ENCODE results near the gene RCAN3. TPM values are rescaled to one million over a fixed set of nuclear protein-coding genes. Genes with fewer than 3 reads are reported as not detected.
A peak's percentile ranks its signal among the peaks of the same experiment; 100 is the strongest.

Gene RCAN3
- total RNA-seq, 1 donor from 2014 or later: 14.5 TPM

DNA sequence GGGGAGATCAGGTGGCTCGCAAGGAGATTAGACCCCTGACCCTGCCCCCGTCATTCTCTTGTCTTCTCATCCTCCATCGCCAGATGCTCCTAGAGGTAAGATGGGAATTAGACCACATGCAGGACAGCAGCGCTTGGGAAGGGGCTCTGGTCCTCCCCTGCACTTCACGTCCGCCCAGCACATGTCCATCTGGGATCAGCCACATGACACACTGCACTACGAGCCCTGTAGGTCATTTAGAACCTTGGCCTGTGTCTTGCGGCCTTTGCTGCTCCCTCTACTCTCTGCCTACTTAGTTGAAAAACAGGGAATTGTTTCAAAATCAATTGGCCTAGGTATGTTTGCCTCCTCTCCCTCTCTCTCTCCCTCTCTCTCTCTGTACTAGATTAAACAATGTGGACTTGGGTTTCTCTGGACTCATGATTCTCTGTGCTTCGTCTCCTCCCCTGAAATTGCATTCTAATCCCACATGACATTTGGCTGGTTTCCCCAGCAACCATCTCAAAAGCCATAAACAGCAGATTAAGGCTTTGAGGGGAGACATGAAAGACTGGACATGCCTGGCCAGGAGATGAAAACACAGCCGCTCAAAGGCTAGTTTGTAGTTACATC, 49.4 kb downstream of the RCAN3 start:
- DNase-seq (ENCODE audit: low spot score): peak; percentile 44
- Mint-ChIP-seq H3K4me3 (ENCODE audit: unreplicated experiment) (no peak overlapping the region), H3K4me1 (ENCODE audit: low read depth) (peaks cover 4% of the 10 kb centered on the region), H3K27ac (ENCODE audit: unreplicated experiment) (no peak overlapping the region), H3K27me3 (ENCODE audit: low read depth) (peaks cover 36% of the 10 kb centered on the region), H3K9me3 (ENCODE audit: low read depth) (no peaks in the 10 kb centered on the region), H3K36me3 (ENCODE audit: low read depth) (no peaks in the 10 kb centered on the region)
- TF ChIP-seq, protein P1, sequence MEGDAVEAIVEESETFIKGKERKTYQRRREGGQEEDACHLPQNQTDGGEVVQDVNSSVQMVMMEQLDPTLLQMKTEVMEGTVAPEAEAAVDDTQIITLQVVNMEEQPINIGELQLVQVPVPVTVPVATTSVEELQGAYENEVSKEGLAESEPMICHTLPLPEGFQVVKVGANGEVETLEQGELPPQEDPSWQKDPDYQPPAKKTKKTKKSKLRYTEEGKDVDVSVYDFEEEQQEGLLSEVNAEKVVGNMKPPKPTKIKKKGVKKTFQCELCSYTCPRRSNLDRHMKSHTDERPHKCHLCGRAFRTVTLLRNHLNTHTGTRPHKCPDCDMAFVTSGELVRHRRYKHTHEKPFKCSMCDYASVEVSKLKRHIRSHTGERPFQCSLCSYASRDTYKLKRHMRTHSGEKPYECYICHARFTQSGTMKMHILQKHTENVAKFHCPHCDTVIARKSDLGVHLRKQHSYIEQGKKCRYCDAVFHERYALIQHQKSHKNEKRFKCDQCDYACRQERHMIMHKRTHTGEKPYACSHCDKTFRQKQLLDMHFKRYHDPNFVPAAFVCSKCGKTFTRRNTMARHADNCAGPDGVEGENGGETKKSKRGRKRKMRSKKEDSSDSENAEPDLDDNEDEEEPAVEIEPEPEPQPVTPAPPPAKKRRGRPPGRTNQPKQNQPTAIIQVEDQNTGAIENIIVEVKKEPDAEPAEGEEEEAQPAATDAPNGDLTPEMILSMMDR (IDR thresholded peaks at IDR 0.05): no peak

DNA sequence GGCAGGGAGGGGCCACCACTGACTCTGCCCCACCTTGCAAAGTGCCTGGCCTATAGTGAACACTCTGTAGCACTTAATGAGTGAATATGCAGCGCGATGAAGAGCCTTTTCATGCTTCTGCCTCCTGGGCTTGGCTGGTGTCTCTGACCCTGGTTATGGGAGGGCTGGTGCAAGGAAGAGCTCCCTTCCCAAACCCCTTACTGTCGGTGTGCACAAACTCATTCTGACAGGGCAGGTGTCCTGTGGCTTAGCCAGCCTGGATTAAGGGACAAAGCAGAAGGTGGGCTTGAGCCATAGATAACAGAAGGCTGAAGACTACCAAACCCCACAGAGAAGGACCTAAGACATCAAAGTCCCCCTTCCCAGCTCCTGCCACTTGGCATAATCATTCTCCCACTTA, 51.3 kb downstream of the RCAN3 start:
- H3K4me1 Mint-ChIP-seq (ENCODE audit: low read depth): peaks cover 5% of the 10 kb centered on the region
- no peak overlapping the region for H3K27ac Mint-ChIP-seq (ENCODE audit: unreplicated experiment)
- TF ChIP-seq, protein P1 (IDR thresholded peaks at IDR 0.05): no peak
- DNase-seq (ENCODE audit: low spot score): peak; percentile 49
- peaks cover 31% of the 10 kb centered on the region for H3K27me3 Mint-ChIP-seq (ENCODE audit: low read depth)
- no peaks in the 10 kb centered on the region for H3K9me3 Mint-ChIP-seq (ENCODE audit: low read depth)
- H3K4me3 Mint-ChIP-seq (ENCODE audit: unreplicated experiment): no peak overlapping the region
- H3K36me3 Mint-ChIP-seq (ENCODE audit: low read depth): no peaks in the 10 kb centered on the region

DNA sequence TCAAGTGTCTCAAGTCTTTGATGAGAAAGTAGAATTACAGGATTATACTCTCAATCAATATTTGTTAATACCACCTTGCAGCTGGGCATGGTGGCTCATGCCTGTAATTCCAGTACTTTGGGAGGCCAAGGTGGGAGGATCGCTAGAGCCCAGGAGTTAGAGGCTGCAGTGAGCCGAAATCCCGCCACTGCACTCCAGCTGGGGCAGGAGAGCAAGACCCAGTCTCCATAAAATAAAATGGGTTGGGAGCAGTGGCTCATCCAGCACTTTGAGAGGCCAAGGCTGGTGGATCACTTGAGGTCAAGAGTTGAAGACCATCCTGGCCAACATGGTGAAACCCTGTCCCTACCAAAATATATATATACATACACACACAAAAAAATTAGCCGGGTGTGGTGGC, 52.1 kb downstream of the RCAN3 start:
- TF ChIP-seq, protein P1 (IDR thresholded peaks at IDR 0.05): no peak
- peaks cover 11% of the 10 kb centered on the region for H3K4me1 Mint-ChIP-seq (ENCODE audit: low read depth)
- no peaks in the 10 kb centered on the region for H3K36me3 Mint-ChIP-seq (ENCODE audit: low read depth)
- H3K27me3 Mint-ChIP-seq (ENCODE audit: low read depth): peaks cover 28% of the 10 kb centered on the region
- peak; percentile 17 for DNase-seq (ENCODE audit: low spot score)
- H3K27ac Mint-ChIP-seq (ENCODE audit: unreplicated experiment): no peak overlapping the region
- no peak overlapping the region for H3K4me3 Mint-ChIP-seq (ENCODE audit: unreplicated experiment)
- H3K9me3 Mint-ChIP-seq (ENCODE audit: low read depth): no peaks in the 10 kb centered on the region

DNA sequence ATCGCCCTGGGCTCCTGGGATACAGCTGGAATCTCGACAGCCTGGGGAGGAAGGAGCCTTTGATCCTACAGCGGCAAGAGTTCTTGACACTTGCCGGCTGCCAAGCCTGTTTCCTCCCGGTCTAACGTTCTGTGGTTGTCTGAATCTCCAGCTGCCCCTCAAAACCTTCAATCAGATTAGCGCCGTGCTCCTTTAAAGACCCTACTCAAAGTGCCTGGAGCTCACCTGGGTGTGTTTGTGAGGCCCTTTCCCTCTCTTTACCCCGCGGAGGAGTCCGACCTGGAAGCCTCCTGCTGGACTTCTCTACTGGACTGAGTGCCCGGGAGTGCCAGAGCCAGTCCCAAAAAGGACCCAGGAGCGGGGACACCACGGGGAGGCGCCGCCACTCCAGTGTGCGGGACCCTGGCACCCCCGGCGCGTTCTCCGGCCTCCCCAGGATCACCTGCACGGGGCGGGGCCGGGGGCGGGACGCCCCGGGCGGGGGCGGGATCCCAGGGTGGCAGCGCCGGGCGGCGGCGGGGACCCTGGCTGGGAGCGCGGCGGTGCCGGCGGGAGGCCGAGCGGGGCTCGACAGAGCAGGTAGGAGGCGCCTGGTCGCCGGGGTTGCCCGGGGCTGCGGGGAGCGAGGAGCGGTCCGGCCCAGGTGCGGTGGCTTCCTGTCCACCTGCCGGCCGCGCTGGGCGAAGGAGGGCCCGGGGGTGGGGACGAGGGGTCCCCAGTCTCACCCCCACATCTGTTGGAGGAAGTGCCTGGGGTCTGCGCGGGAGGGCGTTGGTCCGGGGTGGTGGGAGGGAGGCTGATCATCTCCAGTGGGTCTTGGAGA, 53.2 kb downstream of the RCAN3 start, which contains the start of gene NCMAP:
NCMAP (plus strand) TSS at position 497 of the 823 bp plus-strand sequence. CDS start 39,344 bp downstream, outside the sequence.
- TF ChIP-seq, protein P1 (IDR thresholded peaks at IDR 0.05): peak; percentile 16
- H3K4me3 Mint-ChIP-seq (ENCODE audit: unreplicated experiment): no peak within 1 kb of the TSS
- DNase-seq (ENCODE audit: low spot score): peak; percentile 66
- no peak within 1 kb of the TSS for H3K27ac Mint-ChIP-seq (ENCODE audit: unreplicated experiment)
- peaks cover 24% of the 10 kb centered on the region for H3K27me3 Mint-ChIP-seq (ENCODE audit: low read depth)
- peaks cover 11% of the 10 kb centered on the region for H3K4me1 Mint-ChIP-seq (ENCODE audit: low read depth)
- H3K36me3 Mint-ChIP-seq (ENCODE audit: low read depth): no peaks in the 10 kb centered on the region
- no peaks in the 10 kb centered on the region for H3K9me3 Mint-ChIP-seq (ENCODE audit: low read depth)

DNA sequence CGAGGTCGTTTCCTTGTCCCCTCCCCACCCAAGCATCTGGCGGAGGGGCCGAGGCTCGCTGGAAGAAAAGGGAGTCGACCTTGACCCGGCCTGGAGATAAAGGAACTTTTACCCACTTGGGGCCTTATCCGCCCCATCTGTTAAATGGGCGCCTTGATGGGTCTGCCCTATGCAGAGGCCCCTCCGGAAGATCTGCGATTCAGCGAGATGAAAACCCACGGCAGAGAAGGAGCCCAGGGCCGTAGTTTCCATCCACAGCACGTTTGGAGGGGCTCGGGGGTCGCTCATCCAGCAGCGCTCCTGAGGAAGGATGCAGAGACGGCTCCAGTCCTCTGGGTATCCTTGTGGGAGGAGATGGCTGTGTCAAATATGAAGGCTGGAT, 53.8 kb downstream of the RCAN3 start:
- peak; percentile 52 for DNase-seq (ENCODE audit: low spot score)
- no peaks in the 10 kb centered on the region for H3K36me3 Mint-ChIP-seq (ENCODE audit: low read depth)
- peaks cover 11% of the 10 kb centered on the region for H3K4me1 Mint-ChIP-seq (ENCODE audit: low read depth)
- no peak overlapping the region for H3K4me3 Mint-ChIP-seq (ENCODE audit: unreplicated experiment)
- no peak overlapping the region for H3K27ac Mint-ChIP-seq (ENCODE audit: unreplicated experiment)
- TF ChIP-seq, protein P1 (IDR thresholded peaks at IDR 0.05): no peak
- no peaks in the 10 kb centered on the region for H3K9me3 Mint-ChIP-seq (ENCODE audit: low read depth)
- H3K27me3 Mint-ChIP-seq (ENCODE audit: low read depth): peaks cover 24% of the 10 kb centered on the region
